GM12878 (cell line): ENCODE measurements around the gene FXYD6. TPM values are rescaled to one million over a fixed set of nuclear protein-coding genes. Genes with fewer than 3 reads are reported as not detected.

ENCODE experiments used
- CUX1 ChIP-seq: IDR thresholded peaks from 2 replicates; pipeline ENCODE4 v1.6.1; 2012; ENCODE audit warnings: improper control_type of control experiment, low read depth, low read length; ENCODE audit not compliant: insufficient replicate concordance
- E4F1 ChIP-seq: fragments of 450-650 bp; IDR thresholded peaks from 2 replicates; pipeline ENCODE4 v1.6.1; 2018; ENCODE audit warnings: borderline replicate concordance, mild to moderate bottlenecking; ENCODE audit not compliant: partially characterized antibody
- GABPA ChIP-seq: IDR thresholded peaks from 2 replicates; pipeline ENCODE4 v1.6.1; 2014; ENCODE audit warnings: antibody characterized with exemption, low read depth, mild to moderate bottlenecking, inconsistent platforms
- HDAC6 ChIP-seq: fragments of 200-600 bp; sonication (generic); IDR thresholded peaks from one replicate; pipeline ENCODE4 v1.8.0; 2017; ENCODE audit warnings: antibody characterized with exemption; ENCODE audit not compliant: unreplicated experiment
- IRF3 ChIP-seq: fragments of 450-650 bp; IDR thresholded peaks from 2 replicates; pipeline ENCODE4 v1.6.1; 2014; ENCODE audit warnings: mild to moderate bottlenecking
- JUND ChIP-seq: IDR thresholded peaks from 2 replicates; pipeline ENCODE4 v1.6.1; 2012; ENCODE audit warnings: low read depth, mild to moderate bottlenecking, low read length, improper control_type of control experiment, moderate library complexity
- KLF5 ChIP-seq: fragments of 450-650 bp; IDR thresholded peaks from 2 replicates; pipeline ENCODE4 v1.6.1; 2014; ENCODE audit warnings: mild to moderate bottlenecking; ENCODE audit not compliant: partially characterized antibody
- MEF2B ChIP-seq: fragments of 450-650 bp; IDR thresholded peaks from 2 replicates; pipeline ENCODE4 v1.6.1; 2018; ENCODE audit warnings: mild to moderate bottlenecking, moderate library complexity; ENCODE audit not compliant: partially characterized antibody, poor library complexity, severe bottlenecking
- NR2C2 ChIP-seq: IDR thresholded peaks from 2 replicates; pipeline ENCODE4 v1.6.1; 2011; ENCODE audit warnings: borderline replicate concordance, low read depth; ENCODE audit not compliant: control insufficient read depth, insufficient read length
- PRDM15 ChIP-seq: fragments of 450-650 bp; formaldehyde crosslinking; IDR thresholded peaks from 2 replicates; pipeline ENCODE4 v1.4.0; 2020; ENCODE audit warnings: mild to moderate bottlenecking, moderate library complexity
- RFX5 ChIP-seq: IDR thresholded peaks from 2 replicates; pipeline ENCODE4 v1.6.1; 2011; ENCODE audit warnings: low read depth, low read length, improper control_type of control experiment
- SRF ChIP-seq, 2 experiments: IDR thresholded peaks; 2 replicates each; pipeline ENCODE4 v1.6.1; 2011; ENCODE audit warnings: low read depth in 2 of 2, low read length in 2 of 2, mild to moderate bottlenecking in 1 of 2, moderate library complexity in 1 of 2
- STAT3 ChIP-seq: IDR thresholded peaks from 2 replicates; pipeline ENCODE4 v1.6.1; 2011; ENCODE audit warnings: low read depth, low read length, improper control_type of control experiment
- TCF7 ChIP-seq: IDR thresholded peaks from 2 replicates; pipeline ENCODE4 v1.6.1; 2014; ENCODE audit warnings: antibody characterized with exemption, borderline replicate concordance
- ZNF24 ChIP-seq: fragments of 450-650 bp; IDR thresholded peaks from 2 replicates; pipeline ENCODE4 v1.6.1; 2017; ENCODE audit warnings: antibody characterized with exemption, mild to moderate bottlenecking
- polyA plus RNA-seq, 11 experiments: library from polyadenylated mRNA; depleted of rRNA in 4 of 11; unstranded in 6 of 11; stranded (reverse) in 5 of 11; fragments of >200 nt; fragmentation: Nextera tagmentation in 4 of 11; fragmentation: Illumina TruSeq in 1 of 11; extraction: Ambion mirVana in 4 of 11; extraction: Trizol in 1 of 11; gene quantifications; 1 replicate in 1 of 11; 2 replicates in 10 of 11; pipeline versions ENCODE4 v1.2.1 to v1.2.3, GENCODE V29; 2011 to 2016; ENCODE audit warnings: inconsistent platforms in 2 of 11, missing spikeins in 2 of 11, low read depth in 1 of 11
- total RNA-seq, 4 experiments: library from RNA; depleted of rRNA in 3 of 4; stranded (reverse); fragments of >200 nt in 3 of 4; fragmentation: Illumina TruSeq in 1 of 4; extraction: Trizol in 1 of 4; gene quantifications; 2 replicates each; pipeline versions ENCODE4 v1.2.1 to v1.2.3, GENCODE V29; 2013 to 2021
- TF ChIP-seq, protein P1 (sequence below): IDR thresholded peaks from 2 replicates; pipeline ENCODE4 v1.6.1; 2011; ENCODE audit warnings: low read depth, mild to moderate bottlenecking, low read length, moderate library complexity, borderline replicate concordance; ENCODE audit errors: extremely low read depth

The FXYD6 gene
- total and polyA plus RNA-seq, 10 of the 15 experiments (the other 5 are each of a cell fraction or from before 2014, with no cell fraction given) = 0.09 to 2.0 (median 0.23) TPM; not detected in 2

DNA sequence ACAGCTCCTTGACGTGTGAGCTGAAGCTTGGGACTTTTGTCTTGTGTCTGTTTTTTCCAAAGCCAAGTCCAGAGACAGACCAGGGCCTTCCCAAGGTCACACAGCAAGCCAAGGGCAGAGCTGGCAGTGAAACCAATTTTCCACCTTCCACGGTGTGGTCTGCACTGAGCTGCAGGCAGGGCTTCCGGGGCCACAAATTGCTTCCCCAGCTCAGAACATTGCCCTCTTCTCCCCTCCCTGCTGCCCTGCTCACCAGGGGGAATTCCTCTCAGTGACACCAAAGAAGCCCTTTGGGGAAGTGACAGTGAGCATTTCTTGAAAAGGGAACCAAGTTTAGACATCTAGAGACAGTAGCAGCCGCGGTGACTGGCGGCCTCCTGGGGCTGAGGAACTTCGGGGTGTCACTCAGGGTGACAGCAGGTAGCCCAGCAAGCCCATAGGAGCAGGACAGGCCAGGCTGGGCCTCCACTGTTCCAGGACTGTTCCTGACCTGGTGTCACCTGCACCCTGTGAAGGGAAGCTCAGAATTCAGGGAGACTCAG lies 61.1 kb downstream of the FXYD6 start (continued):
- TF ChIP-seq NR2C2 (no peak), CUX1 (no peak), RFX5 (no peak; the same call in 1 of the 2 replicates), IRF3 (no peak), MEF2B (peak; percentile 80), PRDM15 (CRISPR knock-in tag) (no peak), TCF7 (no peak), E4F1 (no peak), SRF (IDR thresholded peaks at IDR 0.05; ENCODE audit: low read depth in 2 of 2, low read length in 2 of 2) (peak in 1 of 2 experiments; percentile 24; a peak in 1 of 4 replicates), HDAC6 (no peak), KLF5 (no peak), JUND (no peak), ZNF24 (0 out of 2 replicates have a peak, but pooled peaks have one; percentile 31), STAT3 (0 out of 2 replicates have a peak, but pooled peaks have one; percentile 37), GABPA (no peak)
- TF ChIP-seq, protein P1, sequence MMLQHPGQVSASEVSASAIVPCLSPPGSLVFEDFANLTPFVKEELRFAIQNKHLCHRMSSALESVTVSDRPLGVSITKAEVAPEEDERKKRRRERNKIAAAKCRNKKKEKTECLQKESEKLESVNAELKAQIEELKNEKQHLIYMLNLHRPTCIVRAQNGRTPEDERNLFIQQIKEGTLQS = no peak
